ENCODE measurements around the gene C19orf12.

GRCh38 chr19:29763196-29763595 is 48.1 kb upstream of the C19orf12 start:
- no peak for TF ChIP-seq CTCF (IDR thresholded peaks at IDR 0.05; ENCODE audit: borderline replicate concordance, extremely low read depth, low read length, poor library complexity, severe bottlenecking)
- no peak for TF ChIP-seq EZH2 (IDR thresholded peaks at IDR 0.05; ENCODE audit: borderline replicate concordance, low read depth, low read length, severe bottlenecking)

All from DND-41 (cell line).